BE2C (cell line): ENCODE measurements around the gene GPSM1.

Source experiments
- DNase-seq: peaks from one replicate; pipeline ENCODE4 v3.0.0-alpha.2; 2020
- H3K27me3 ChIP-seq: fragments of 250-450 bp; sonication (Bioruptor Pico); 2 replicates; pipeline ENCODE4 v1.5.1; 2020; ENCODE audit warnings: mild to moderate bottlenecking
- H3K36me3 ChIP-seq: fragments of 250-450 bp; sonication (Bioruptor Pico); 2 replicates; pipeline ENCODE4 v1.5.1; 2020; ENCODE audit warnings: mild to moderate bottlenecking
- H3K4me1 ChIP-seq: fragments of 250-450 bp; sonication (Bioruptor Pico); 2 replicates; pipeline ENCODE4 v1.5.1; 2020
- H3K4me3 ChIP-seq: 2 replicates; pipeline ENCODE4 v1.5.1; 2011; ENCODE audit warnings: low read depth, low read length
- H3K9me3 ChIP-seq: fragments of 250-450 bp; sonication (Bioruptor Pico); 2 replicates; pipeline ENCODE4 v1.5.1; 2020
- TF ChIP-seq, protein P1 (sequence below): IDR thresholded peaks from 2 replicates; pipeline ENCODE4 v1.5.1; 2012; ENCODE audit warnings: mild to moderate bottlenecking, low read depth, low read length

Gene GPSM1

DNA sequence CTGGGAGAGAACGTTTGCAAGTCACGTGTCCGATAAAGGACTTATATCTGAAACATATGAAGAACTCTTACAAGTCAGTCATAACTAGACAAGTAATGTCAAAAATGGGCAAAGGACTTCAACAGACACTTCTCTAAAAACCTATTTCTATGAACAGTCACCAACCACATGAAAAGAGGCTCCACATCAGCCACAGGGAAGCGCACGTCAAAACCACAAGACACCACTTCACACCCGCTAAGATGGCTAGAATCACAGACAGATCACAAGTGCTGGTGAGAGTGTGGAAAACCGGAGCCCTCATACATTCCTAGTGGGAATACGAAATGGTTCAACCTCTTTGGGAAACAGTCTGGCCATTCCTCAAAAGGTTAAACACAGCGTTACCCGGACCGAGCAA, 57.7 kb downstream of the GPSM1 start:
- Histone ChIP-seq H3K9me3 (no peaks in the 10 kb centered on the region), H3K36me3 (peaks cover 85% of the 10 kb centered on the region), H3K27me3 (no peaks in the 10 kb centered on the region), H3K4me3 (no peak overlapping the region), H3K4me1 (no peaks in the 10 kb centered on the region)
- TF ChIP-seq, protein P1, sequence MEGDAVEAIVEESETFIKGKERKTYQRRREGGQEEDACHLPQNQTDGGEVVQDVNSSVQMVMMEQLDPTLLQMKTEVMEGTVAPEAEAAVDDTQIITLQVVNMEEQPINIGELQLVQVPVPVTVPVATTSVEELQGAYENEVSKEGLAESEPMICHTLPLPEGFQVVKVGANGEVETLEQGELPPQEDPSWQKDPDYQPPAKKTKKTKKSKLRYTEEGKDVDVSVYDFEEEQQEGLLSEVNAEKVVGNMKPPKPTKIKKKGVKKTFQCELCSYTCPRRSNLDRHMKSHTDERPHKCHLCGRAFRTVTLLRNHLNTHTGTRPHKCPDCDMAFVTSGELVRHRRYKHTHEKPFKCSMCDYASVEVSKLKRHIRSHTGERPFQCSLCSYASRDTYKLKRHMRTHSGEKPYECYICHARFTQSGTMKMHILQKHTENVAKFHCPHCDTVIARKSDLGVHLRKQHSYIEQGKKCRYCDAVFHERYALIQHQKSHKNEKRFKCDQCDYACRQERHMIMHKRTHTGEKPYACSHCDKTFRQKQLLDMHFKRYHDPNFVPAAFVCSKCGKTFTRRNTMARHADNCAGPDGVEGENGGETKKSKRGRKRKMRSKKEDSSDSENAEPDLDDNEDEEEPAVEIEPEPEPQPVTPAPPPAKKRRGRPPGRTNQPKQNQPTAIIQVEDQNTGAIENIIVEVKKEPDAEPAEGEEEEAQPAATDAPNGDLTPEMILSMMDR = no peak
- DNase-seq = no peak

DNA sequence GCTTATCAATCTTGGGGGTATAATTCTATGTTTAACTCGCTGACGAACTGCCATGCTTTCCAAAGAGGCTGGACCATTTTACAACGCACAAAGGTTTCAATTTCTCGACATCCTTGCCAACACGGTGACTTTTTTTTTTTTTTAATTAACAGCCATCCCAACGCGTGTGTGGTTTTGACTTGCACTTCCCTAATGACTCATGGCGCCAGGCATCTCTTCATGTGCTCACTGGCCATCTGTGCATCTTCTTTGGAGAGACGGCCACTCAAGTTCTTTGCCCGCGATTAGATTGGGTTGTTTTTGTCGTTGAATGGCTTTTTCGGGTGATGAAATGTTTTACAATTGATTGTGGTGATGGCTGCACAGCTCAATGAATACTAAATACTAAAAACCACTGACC, 58.7 kb downstream of the GPSM1 start:
- Histone ChIP-seq H3K27me3 (no peaks in the 10 kb centered on the region), H3K36me3 (peaks cover 81% of the 10 kb centered on the region), H3K4me1 (no peaks in the 10 kb centered on the region), H3K4me3 (no peak overlapping the region), H3K9me3 (no peaks in the 10 kb centered on the region)
- TF ChIP-seq, protein P1 = no peak
- no peak for DNase-seq

DNA sequence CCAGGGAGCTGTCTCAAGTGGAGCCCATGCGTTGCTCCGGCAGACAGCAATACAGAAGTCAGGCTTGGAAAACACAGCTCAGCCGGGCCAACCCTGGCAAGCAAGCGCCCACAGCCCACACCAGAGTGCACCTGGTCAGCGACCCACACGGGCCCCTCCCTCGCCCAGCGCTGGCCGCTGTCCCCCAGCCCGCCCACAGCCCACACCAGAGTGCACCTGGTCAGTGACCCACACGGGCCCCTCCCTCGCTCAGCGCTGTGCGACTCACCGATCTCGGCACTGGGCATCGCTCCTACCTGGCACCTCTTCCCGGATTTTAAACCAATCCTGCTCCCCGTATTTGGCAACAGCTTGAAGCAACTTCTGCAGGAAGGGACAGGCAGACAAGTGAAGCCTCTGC, 59.9 kb downstream of the GPSM1 start:
- H3K9me3 ChIP-seq = no peaks in the 10 kb centered on the region
- no peak for DNase-seq
- TF ChIP-seq, protein P1 = no peak
- H3K4me1 ChIP-seq = no peaks in the 10 kb centered on the region
- no peaks in the 10 kb centered on the region for H3K27me3 ChIP-seq
- no peak overlapping the region for H3K4me3 ChIP-seq
- H3K36me3 ChIP-seq = peaks cover 82% of the 10 kb centered on the region

DNA sequence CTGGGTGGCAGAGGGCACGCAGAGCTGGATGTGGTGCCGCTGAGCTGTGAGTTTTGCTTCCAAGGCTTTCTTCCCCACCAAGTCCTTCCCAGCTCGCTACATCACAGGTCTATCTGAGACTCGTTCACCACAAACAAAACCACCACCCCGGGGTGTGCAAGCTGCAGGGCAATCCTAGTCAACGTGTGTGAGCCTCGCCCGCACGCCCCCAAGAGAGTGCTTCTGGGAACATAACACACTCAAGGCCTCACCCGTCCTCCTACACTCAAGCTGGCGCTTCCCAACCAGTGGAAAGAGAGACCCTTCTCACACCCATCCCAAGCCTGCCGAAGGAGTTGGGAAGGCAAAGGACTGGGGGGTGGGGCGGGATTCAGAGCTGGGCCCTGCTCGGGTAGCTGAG, 62.1 kb downstream of the GPSM1 start:
- Histone ChIP-seq H3K36me3 (peaks cover 85% of the 10 kb centered on the region), H3K4me1 (no peaks in the 10 kb centered on the region)

DNA sequence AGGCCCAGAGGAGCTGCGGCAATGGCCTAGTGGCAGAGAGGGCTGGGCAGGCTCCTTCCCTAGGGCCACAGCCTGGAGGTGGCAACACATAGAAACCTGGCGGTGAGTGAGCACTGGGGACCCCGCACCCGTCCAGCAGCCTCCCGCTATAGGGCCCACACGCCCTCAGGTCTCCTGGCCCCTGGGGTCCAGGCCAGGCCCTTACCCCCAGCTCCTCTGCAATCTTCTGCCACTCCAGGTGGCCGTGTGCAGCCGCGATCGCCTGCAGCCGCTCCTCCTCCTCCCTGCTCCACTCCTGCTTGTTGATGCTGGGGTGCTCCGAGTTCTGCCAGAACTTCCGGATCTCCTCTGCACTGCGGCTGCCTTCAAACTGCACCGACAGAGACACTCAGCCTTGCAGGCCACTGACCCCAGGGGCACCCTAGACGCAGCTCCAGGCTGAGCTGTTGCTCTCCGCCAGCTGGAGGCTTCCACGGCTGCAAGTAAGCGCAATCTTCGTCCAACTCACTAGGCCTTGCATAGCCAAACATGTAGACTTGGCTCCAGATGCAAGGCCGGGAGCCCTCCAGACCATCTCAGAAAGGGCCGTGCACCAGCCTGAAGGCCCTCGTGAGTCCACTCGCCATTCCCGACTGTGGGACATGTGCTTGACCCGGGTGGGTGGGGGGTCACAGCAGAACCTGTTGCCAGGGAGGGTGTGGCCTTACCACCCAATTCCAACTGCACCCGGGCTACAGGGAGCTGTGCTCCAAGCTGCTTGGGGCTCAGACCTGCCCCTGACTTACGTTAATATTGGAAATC, 64.6 kb downstream of the GPSM1 start:
- no peaks in the 10 kb centered on the region for H3K9me3 ChIP-seq
- peaks cover 94% of the 10 kb centered on the region for H3K36me3 ChIP-seq
- H3K4me3 ChIP-seq = no peak overlapping the region
- H3K4me1 ChIP-seq = no peaks in the 10 kb centered on the region
- TF ChIP-seq, protein P1 = no peak
- DNase-seq = no peak
- H3K27me3 ChIP-seq = no peaks in the 10 kb centered on the region

More for the DNA sequence above, 62.1 kb downstream of the GPSM1 start:
- Histone ChIP-seq H3K27me3 (no peaks in the 10 kb centered on the region), H3K4me3 (no peak overlapping the region), H3K9me3 (no peaks in the 10 kb centered on the region)
- no peak for DNase-seq
- TF ChIP-seq, protein P1 = no peak

DNA sequence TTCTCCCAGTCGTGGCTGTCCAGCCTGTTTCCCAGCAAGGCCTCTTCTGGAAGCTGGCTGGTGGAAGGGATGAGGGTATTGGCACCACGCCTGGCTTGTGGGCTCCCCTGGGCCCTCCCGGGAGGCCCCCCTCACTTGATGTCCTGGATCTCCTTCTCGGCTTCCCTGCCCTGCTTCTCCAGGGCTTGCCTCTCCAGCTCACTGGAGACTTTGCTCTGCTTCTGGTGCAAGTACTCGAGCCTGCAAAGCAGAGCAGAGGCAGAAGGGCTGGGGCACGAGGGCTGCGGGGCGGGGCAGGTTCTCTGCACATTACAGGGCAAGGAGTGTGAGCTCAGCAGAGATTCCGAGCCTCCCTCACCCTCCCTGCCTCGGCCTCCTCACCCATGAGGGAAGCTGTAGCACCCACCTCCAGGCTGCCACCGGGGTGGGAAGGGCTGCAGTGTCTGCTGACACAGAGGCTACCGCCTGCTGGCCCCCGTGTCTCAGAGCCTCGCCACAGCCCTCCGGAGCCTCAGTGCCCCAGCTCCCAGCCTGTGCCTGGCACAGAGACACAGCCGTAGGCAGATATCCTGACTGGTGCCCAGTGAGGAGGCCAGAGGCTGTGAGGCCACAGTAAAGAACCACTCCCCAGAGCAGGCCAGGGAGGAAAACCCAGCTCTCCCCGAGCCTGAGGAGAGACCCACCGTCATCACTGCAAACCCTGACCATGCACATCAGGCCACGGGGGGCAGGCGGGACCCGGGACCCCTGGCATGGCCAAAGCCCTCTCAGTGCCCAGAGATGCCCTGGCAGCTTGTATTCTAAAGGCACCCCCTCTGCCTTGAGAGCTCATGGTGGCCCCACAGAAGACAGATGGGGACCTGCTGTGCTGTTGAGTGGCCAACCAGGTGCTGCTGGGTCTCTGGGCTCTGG, 65.5 kb downstream of the GPSM1 start:
- Histone ChIP-seq H3K9me3 (no peaks in the 10 kb centered on the region), H3K4me3 (no peak overlapping the region), H3K36me3 (peaks cover 90% of the 10 kb centered on the region), H3K4me1 (no peaks in the 10 kb centered on the region), H3K27me3 (no peaks in the 10 kb centered on the region)
- DNase-seq = no peak
- TF ChIP-seq, protein P1 = no peak
